MCF 10A (cell line): ENCODE measurements around the gene CRK. TPM values are rescaled to one million over a fixed set of nuclear protein-coding genes. Genes with fewer than 3 reads are reported as not detected.

ENCODE experiments used
- BruUV-seq: library from RNA; stranded (reverse); fragments of 400-500 nt; replicated peaks from 2 replicates; lab custom pipeline; 2021; lab: Mats Ljungman, UMichigan
- CTCF ChIA-PET: fragments of 300-600 bp; sonication (Branson Sonifier 250); formaldehyde crosslinking; extraction: SDS; loops from one replicate; lab custom pipeline; 2021; ENCODE audit warnings: antibody characterized with exemption, inconsistent platforms; lab: Yijun Ruan, JAX
- POLR2A ChIA-PET: fragments of 300-600, 350-650 bp; sonication (Branson Sonifier 250); formaldehyde crosslinking; extraction: SDS; loops from one replicate; lab custom pipeline; 2020; ENCODE audit warnings: antibody characterized with exemption, inconsistent platforms; lab: Yijun Ruan, JAX
- DNase-seq: peaks from one replicate; pipeline ENCODE4 v3.0.0-alpha.2; 2018; ENCODE audit not compliant: unreplicated experiment
- H3K27ac Mint-ChIP-seq: one replicate; pipeline ENCODE4 v1.8.0; 2022; ENCODE audit warnings: mild to moderate bottlenecking, low read depth, mixed read lengths; ENCODE audit not compliant: unreplicated experiment
- H3K27me3 Mint-ChIP-seq: one replicate; pipeline ENCODE4 v1.8.0; 2022; ENCODE audit warnings: mixed read lengths; ENCODE audit not compliant: insufficient read depth, unreplicated experiment
- H3K36me3 Mint-ChIP-seq: one replicate; pipeline ENCODE4 v1.8.0; 2022; ENCODE audit warnings: mild to moderate bottlenecking, moderate library complexity, mixed read lengths; ENCODE audit not compliant: insufficient read depth, unreplicated experiment
- H3K4me1 Mint-ChIP-seq: one replicate; pipeline ENCODE4 v1.8.0; 2022; ENCODE audit warnings: mixed read lengths; ENCODE audit not compliant: insufficient read depth, unreplicated experiment
- H3K4me3 Mint-ChIP-seq: one replicate; pipeline ENCODE4 v1.8.0; 2022; ENCODE audit warnings: mild to moderate bottlenecking, moderate library complexity, mixed read lengths; ENCODE audit not compliant: unreplicated experiment
- H3K9me3 Mint-ChIP-seq: one replicate; pipeline ENCODE4 v1.8.0; 2022; ENCODE audit warnings: mixed read lengths; ENCODE audit not compliant: unreplicated experiment
- CTCF ChIP-seq: fragments of 200-600 bp; IDR thresholded peaks from one replicate; pipeline ENCODE4 v1.8.0; 2022; ENCODE audit warnings: antibody characterized with exemption, mild to moderate bottlenecking; ENCODE audit not compliant: unreplicated experiment
- intact Hi-C: fragments of 100-400 bp; cut with micrococcal nuclease; formaldehyde crosslinking; loops from 2 replicates; pipeline ENCODE4 v1.14.1; 2022
- total RNA-seq: library from RNA; stranded (reverse); gene quantifications from 2 replicates; pipeline ENCODE4 v1.2.3, GENCODE V29; 2022

CRK gene
- total RNA-seq, 1 experiment from 2014 or later = 70.6 TPM

- peak overlapping the region; percentile 75 for H3K27ac Mint-ChIP-seq
- CTCF ChIA-PET = interaction anchor here (1.0 kb wide), 1 partner anchor 28 kb away, joined by 7 read pairs; no protein-coding TSS in a partner anchor
- H3K9me3 Mint-ChIP-seq = no peaks in the 10 kb centered on the region
- intact Hi-C loops = no loop called here
- POLR2A ChIA-PET = interaction anchor here (0.6 to 4.2 kb wide), 19 partner anchors 11 to 162 kb away, joined by 3 to 45 read pairs (median 4); partner anchors contain the start of genes CRK, INPP5K, PITPNA and RILP
- no peak for TF ChIP-seq CTCF
- H3K4me1 Mint-ChIP-seq = peaks cover 17% of the 10 kb centered on the region
- no TSS peak for BruUV-seq
- no peak for DNase-seq
- H3K27me3 Mint-ChIP-seq = no peaks in the 10 kb centered on the region
- peak overlapping the region; percentile 73 for H3K4me3 Mint-ChIP-seq
- H3K36me3 Mint-ChIP-seq = peaks cover 34% of the 10 kb centered on the region
These were observed 31.0 kb upstream of the CRK start for GRCh38 chr17:1486802-1487695.

DNA sequence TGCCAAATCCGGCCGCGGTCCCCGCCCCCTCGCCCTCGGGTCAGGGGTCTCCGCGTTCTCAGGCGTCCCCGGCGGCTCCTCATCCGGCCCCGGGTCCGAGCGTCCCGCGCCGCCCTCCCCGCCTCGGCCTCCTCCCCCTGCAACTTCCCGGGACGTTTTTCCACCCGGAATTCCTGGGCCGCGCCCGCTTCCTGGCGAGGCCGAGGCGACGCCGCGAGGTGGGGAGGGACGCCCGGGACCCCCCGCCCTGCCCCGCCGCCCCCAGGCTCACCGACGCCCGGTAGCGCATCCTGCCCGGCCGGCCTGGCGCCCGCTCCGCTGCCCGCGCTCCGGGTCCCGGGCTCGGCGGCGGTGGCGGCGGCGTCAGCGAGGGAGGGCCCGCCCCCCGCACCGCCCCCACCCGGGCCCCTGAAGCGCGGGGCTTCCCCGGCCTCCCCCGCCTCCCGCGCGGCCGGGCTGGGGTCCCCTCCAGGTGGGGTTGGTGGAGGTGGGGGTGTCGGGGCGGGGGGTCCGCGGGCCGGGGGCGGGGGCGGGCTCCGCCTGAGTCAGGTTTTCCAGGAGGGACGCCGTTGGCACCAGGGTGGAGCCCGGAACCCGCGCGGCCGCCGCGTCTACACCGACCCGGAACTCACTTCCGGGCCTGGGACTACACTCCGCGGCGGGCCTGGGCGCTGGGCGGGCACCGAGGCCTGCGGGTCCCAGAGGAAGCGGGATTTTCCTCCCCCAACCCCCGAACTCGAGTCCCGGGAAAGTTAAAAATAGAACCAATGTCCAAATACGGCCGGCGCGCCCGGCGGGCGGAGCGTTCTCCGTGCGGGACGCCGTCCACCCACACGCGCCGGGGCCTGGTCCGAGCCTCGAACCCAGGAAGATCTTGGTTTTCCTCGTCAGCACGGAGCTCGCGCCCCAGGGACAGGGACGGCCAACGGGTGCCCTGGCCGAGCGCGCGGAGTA lies 29.7 kb upstream of the CRK start:
- no peak for TF ChIP-seq CTCF
- DNase-seq = peak; percentile 46
- intact Hi-C loops = no loop called here
- CTCF ChIA-PET = no interaction called here
- POLR2A ChIA-PET = interaction anchor here (0.5 to 1.7 kb wide), 9 partner anchors 13 to 115 kb away, joined by 3 to 15 read pairs (median 4); partner anchors contain the start of gene INPP5K
- Mint-ChIP-seq H3K27ac (peak overlapping the region; percentile 75), H3K4me1 (peaks cover 15% of the 10 kb centered on the region), H3K9me3 (no peaks in the 10 kb centered on the region), H3K27me3 (no peaks in the 10 kb centered on the region), H3K36me3 (peaks cover 42% of the 10 kb centered on the region), H3K4me3 (peak overlapping the region; percentile 71)
- TSS peak; percentile 79 for BruUV-seq

GRCh38 chr17:1484676-1485422 lies 28.8 kb upstream of the CRK start:
- peaks cover 7% of the 10 kb centered on the region for H3K4me1 Mint-ChIP-seq
- no peaks in the 10 kb centered on the region for H3K27me3 Mint-ChIP-seq
- H3K36me3 Mint-ChIP-seq = peaks cover 50% of the 10 kb centered on the region
- no peak for DNase-seq
- peak overlapping the region; percentile 71 for H3K4me3 Mint-ChIP-seq
- no TSS peak for BruUV-seq
- intact Hi-C loops = no loop called here
- ChIA-PET POLR2A (interaction anchor here (0.5 to 1.7 kb wide), 9 partner anchors 11 to 578 kb away, joined by 3 to 15 read pairs (median 4); partner anchors contain the start of genes CRK, INPP5K and PITPNA), CTCF (interaction anchor here (0.6 to 0.7 kb wide), 2 partner anchors 31 to 37 kb away, joined by 3 read pairs; partner anchors contain the start of gene INPP5K)
- TF ChIP-seq CTCF = no peak
- peak overlapping the region; percentile 59 for H3K27ac Mint-ChIP-seq
- H3K9me3 Mint-ChIP-seq = no peaks in the 10 kb centered on the region
